NCI-H460 (cell line): ENCODE data around the gene POLR3F. TPM values are rescaled to one million over a fixed set of nuclear protein-coding genes. Genes with fewer than 3 reads are reported as not detected.

Experiments used
- small RNA-seq, 2 experiments: library from RNA; depleted of rRNA; stranded (forward); fragments of <200 nt; gene quantifications; one replicate each; pipeline ENCODE3, GENCODE V24; 2014
- total RNA-seq: library from RNA; depleted of rRNA; stranded (reverse); fragments of >200 nt; shearing (Covaris generic); gene quantifications from 2 replicates; pipeline ENCODE4 v1.2.3, GENCODE V29; 2014; rRNA removed

Gene POLR3F
- total RNA-seq, 1 experiment from 2014 or later: 23.8 TPM

Small RNAs within 50 kb of the gene (small RNA-seq; reads per million reads assigned to genes)
- gene MIR3192 (0 reads per million in 2 experiments), gene RNA5SP476 (0 to 0.06 reads per million in 2 experiments)

Other genes with a start within 250 kb of the POLR3F start
- gene ZNF133, start 178.9 kb upstream of the POLR3F start, total RNA-seq: 11.5 and 13.9 TPM in 2 replicates
- 1.0 and 1.6 TPM in 2 replicates for gene DZANK1, start 360 bp upstream of the POLR3F start, total RNA-seq
- 22.8 and 24.7 TPM in 2 replicates for gene RBBP9, start 29.8 kb downstream of the POLR3F start, total RNA-seq
- 129 and 133 TPM in 2 replicates for gene SEC23B, start 40.5 kb downstream of the POLR3F start, total RNA-seq
- gene SMIM26, start 100.0 kb downstream of the POLR3F start, total RNA-seq: 163 and 170 TPM in 2 replicates
- gene DTD1, start 120.7 kb downstream of the POLR3F start, total RNA-seq: 94.6 and 102 TPM in 2 replicates